Midbrain (tissue), 1 donor: ENCODE results near the gene KDM2A.

ENCODE experiments used
- DNase-seq: peaks from one replicate; lab custom pipeline; 2025; lab: John Stamatoyannopoulos, UW

Gene KDM2A

GRCh38 chr11:67260885-67261639, 142.0 kb downstream of the KDM2A start:
- DNase-seq: peak; percentile 53

- no peak for DNase-seq
These were observed 142.5 kb downstream of the KDM2A start for GRCh38 chr11:67261640-67261945.

GRCh38 chr11:67261946-67262681, 143.1 kb downstream of the KDM2A start:
- no peak for DNase-seq

- DNase-seq: peak; percentile 84
These were observed 143.9 kb downstream of the KDM2A start for GRCh38 chr11:67262731-67263675.

GRCh38 chr11:67264260-67264659, 145.2 kb downstream of the KDM2A start:
- no peak for DNase-seq

- no peak for DNase-seq
These were observed 146.0 kb downstream of the KDM2A start for GRCh38 chr11:67264877-67265632.

- DNase-seq: peak; percentile 70
These were observed 146.8 kb downstream of the KDM2A start for GRCh38 chr11:67265633-67266448.

GRCh38 chr11:67266449-67267187, 147.6 kb downstream of the KDM2A start, which contains the start of gene GRK2:
GRK2 (plus strand) TSS chr11:67266473; CDS start chr11:67266700, 227 bp downstream.
- DNase-seq: peak; percentile 30

- DNase-seq: no peak
These were observed 148.4 kb downstream of the KDM2A start for GRCh38 chr11:67267188-67268080.

GRCh38 chr11:67268081-67268961, 149.3 kb downstream of the KDM2A start:
- no peak for DNase-seq

GRCh38 chr11:67268962-67269268, 149.9 kb downstream of the KDM2A start:
- DNase-seq: no peak

- DNase-seq: no peak
These were observed 150.6 kb downstream of the KDM2A start for GRCh38 chr11:67269401-67270255.

GRCh38 chr11:67270256-67271204, 151.5 kb downstream of the KDM2A start:
- DNase-seq: peak; percentile 31

GRCh38 chr11:67271205-67271540, 152.1 kb downstream of the KDM2A start:
- no peak for DNase-seq

GRCh38 chr11:67271541-67272284, 152.7 kb downstream of the KDM2A start:
- no peak for DNase-seq
